DOHH2 (cell line): ENCODE data around the gene SMAP1.

ENCODE experiments used
- CTCF ChIP-seq: fragments of 200-600 bp; sonication (generic); IDR thresholded peaks from one replicate; pipeline ENCODE4 v1.5.1; 2014; ENCODE audit warnings: antibody characterized with exemption, mild to moderate bottlenecking, low read depth, low read length; ENCODE audit not compliant: poor library complexity, severe bottlenecking
- EZH2phosphoT487 ChIP-seq: fragments of 200-600 bp; sonication (generic); IDR thresholded peaks from 2 replicates; pipeline ENCODE4 v1.6.1; 2017; ENCODE audit warnings: borderline replicate concordance, mild to moderate bottlenecking, antibody characterized with exemption, low read length, moderate library complexity, mixed read lengths

GRCh38 chr6:70834520-70834919 is 166.8 kb downstream of the SMAP1 start:
- TF ChIP-seq CTCF (no peak), EZH2phosphoT487 (no peak)
